Right lobe of liver (tissue), 4 donors: ENCODE results near the gene DAAM1.

Experiments used
- POLR2A ChIP-seq: fragments of 450-650 bp; IDR thresholded peaks from one replicate; pipeline ENCODE4 v1.6.1; 2017; ENCODE audit warnings: antibody characterized with exemption, mild to moderate bottlenecking
- TF ChIP-seq, protein P1 (sequence below), 4 donors: fragments of 200-600 bp in 3 of 4; fragments of 450-650 bp in 1 of 4; IDR thresholded peaks; one replicate each; pipeline versions ENCODE4 v1.5.1 to v1.8.0; 2016 to 2022; ENCODE audit warnings: antibody characterized with exemption in 4 of 4, mild to moderate bottlenecking in 2 of 4
- donor health status: DM: no; HTN: no; CAD: no.
- donor health status: DM: no; HTN: no; CAD: no.
- donor health status: DM: no; HTN: yes; CAD: no.

DNA sequence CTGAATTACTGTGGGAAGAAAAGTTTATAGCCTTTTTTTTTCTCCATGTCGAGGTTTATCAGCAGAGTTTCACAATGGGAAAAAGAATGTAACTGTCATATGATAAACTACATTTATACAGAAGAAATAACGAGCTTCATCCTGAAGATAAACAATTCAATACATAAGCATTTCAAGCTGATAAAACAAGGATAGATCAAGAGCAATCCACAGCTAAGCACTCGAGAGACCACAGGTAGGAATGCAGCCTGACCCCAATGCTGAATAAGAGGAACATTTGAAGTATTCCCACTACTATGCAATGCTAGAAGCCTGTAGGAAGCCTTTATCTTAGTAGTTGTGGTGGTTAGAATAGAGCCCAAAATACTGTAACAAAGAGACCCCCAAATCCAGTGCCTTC lies 32.6 kb upstream of the DAAM1 start:
- no peak for TF ChIP-seq POLR2A
- TF ChIP-seq, protein P1, sequence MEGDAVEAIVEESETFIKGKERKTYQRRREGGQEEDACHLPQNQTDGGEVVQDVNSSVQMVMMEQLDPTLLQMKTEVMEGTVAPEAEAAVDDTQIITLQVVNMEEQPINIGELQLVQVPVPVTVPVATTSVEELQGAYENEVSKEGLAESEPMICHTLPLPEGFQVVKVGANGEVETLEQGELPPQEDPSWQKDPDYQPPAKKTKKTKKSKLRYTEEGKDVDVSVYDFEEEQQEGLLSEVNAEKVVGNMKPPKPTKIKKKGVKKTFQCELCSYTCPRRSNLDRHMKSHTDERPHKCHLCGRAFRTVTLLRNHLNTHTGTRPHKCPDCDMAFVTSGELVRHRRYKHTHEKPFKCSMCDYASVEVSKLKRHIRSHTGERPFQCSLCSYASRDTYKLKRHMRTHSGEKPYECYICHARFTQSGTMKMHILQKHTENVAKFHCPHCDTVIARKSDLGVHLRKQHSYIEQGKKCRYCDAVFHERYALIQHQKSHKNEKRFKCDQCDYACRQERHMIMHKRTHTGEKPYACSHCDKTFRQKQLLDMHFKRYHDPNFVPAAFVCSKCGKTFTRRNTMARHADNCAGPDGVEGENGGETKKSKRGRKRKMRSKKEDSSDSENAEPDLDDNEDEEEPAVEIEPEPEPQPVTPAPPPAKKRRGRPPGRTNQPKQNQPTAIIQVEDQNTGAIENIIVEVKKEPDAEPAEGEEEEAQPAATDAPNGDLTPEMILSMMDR (IDR thresholded peaks at IDR 0.05): no peak
